ENCODE data around the gene IL20RB.

GRCh38 chr3:136950623-136951022 is 7.2 kb upstream of the IL20RB start:
- TF ChIP-seq, protein P1, sequence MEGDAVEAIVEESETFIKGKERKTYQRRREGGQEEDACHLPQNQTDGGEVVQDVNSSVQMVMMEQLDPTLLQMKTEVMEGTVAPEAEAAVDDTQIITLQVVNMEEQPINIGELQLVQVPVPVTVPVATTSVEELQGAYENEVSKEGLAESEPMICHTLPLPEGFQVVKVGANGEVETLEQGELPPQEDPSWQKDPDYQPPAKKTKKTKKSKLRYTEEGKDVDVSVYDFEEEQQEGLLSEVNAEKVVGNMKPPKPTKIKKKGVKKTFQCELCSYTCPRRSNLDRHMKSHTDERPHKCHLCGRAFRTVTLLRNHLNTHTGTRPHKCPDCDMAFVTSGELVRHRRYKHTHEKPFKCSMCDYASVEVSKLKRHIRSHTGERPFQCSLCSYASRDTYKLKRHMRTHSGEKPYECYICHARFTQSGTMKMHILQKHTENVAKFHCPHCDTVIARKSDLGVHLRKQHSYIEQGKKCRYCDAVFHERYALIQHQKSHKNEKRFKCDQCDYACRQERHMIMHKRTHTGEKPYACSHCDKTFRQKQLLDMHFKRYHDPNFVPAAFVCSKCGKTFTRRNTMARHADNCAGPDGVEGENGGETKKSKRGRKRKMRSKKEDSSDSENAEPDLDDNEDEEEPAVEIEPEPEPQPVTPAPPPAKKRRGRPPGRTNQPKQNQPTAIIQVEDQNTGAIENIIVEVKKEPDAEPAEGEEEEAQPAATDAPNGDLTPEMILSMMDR (conservative IDR thresholded peaks at IDR 0.05), result no peak
- no peak for TF ChIP-seq EZH2 (IDR thresholded peaks at IDR 0.05; ENCODE audit: low read depth)
